GM19099 (cell line): ENCODE measurements around the gene ATG7.

ENCODE experiments used
- POLR2A ChIP-seq: IDR thresholded peaks from 3 replicates; pipeline ENCODE4 v1.6.1; 2011; ENCODE audit warnings: low read depth; ENCODE audit not compliant: insufficient read length; ENCODE audit errors: extremely low read depth

Gene ATG7

GRCh38 chr3:11276901-11277300 is 4.7 kb downstream of the ATG7 start:
- no peak for TF ChIP-seq POLR2A

GRCh38 chr3:11282250-11283138 is 10.3 kb downstream of the ATG7 start:
- no peak for TF ChIP-seq POLR2A

- no peak for TF ChIP-seq POLR2A
These were observed 10.9 kb downstream of the ATG7 start for GRCh38 chr3:11283139-11283475.

- TF ChIP-seq POLR2A: no peak
These were observed 11.8 kb downstream of the ATG7 start for GRCh38 chr3:11284011-11284410.

GRCh38 chr3:11285471-11285870 is 13.3 kb downstream of the ATG7 start:
- no peak for TF ChIP-seq POLR2A

- TF ChIP-seq POLR2A: no peak
These were observed 15.2 kb downstream of the ATG7 start for GRCh38 chr3:11287404-11287803.

- no peak for TF ChIP-seq POLR2A
These were observed 15.9 kb downstream of the ATG7 start for GRCh38 chr3:11288021-11288491.

- TF ChIP-seq POLR2A: no peak
These were observed 16.8 kb downstream of the ATG7 start for GRCh38 chr3:11288786-11289637.

- TF ChIP-seq POLR2A: no peak
These were observed 17.7 kb downstream of the ATG7 start for GRCh38 chr3:11289864-11290263.

- TF ChIP-seq POLR2A: no peak
These were observed 18.8 kb downstream of the ATG7 start for GRCh38 chr3:11290743-11291680.

- no peak for TF ChIP-seq POLR2A
These were observed 19.6 kb downstream of the ATG7 start for GRCh38 chr3:11291808-11292207.

- TF ChIP-seq POLR2A: no peak
These were observed 24.9 kb downstream of the ATG7 start for GRCh38 chr3:11297126-11297525.

- no peak for TF ChIP-seq POLR2A
These were observed 28.8 kb downstream of the ATG7 start for GRCh38 chr3:11300970-11301369.

GRCh38 chr3:11302444-11302843 is 30.2 kb downstream of the ATG7 start:
- TF ChIP-seq POLR2A: no peak

- TF ChIP-seq POLR2A: no peak
These were observed 32.0 kb downstream of the ATG7 start for GRCh38 chr3:11304175-11304574.
